ENCODE results near the gene DCLK3.

The DCLK3 gene

GRCh38 chr3:36764704-36765038, 318 bp upstream of the DCLK3 start:
- H3K4me3 ChIP-seq (ENCODE audit: low read depth, low read length): 0 out of 2 replicates have a peak overlapping the region, but pooled peaks have one; percentile 39

GRCh38 chr3:36762918-36763849, 1.2 kb downstream of the DCLK3 start:
- Histone ChIP-seq H3K36me3 (ENCODE audit: insufficient read depth, low read length) (no peaks in the 10 kb centered on the region), H3K4me1 (ENCODE audit: control insufficient read depth, insufficient read depth, low read length, unreplicated experiment) (no peaks in the 10 kb centered on the region), H3K4me3 (ENCODE audit: low read depth, low read length) (no peak overlapping the region), H2AFZ (ENCODE audit: low read length, unreplicated experiment) (no peak overlapping the region), H3K27me3 (ENCODE audit: insufficient read depth, low read length) (peaks cover 95% of the 10 kb centered on the region), H3K79me2 (ENCODE audit: control insufficient read depth, insufficient read depth, low read length, unreplicated experiment) (no peaks in the 10 kb centered on the region), H3K27ac (ENCODE audit: low read depth, low read length) (no peak overlapping the region)

More at GRCh38 chr3:36764704-36765038, 318 bp upstream of the DCLK3 start:
- Histone ChIP-seq H3K36me3 (ENCODE audit: insufficient read depth, low read length) (no peaks in the 10 kb centered on the region), H3K79me2 (ENCODE audit: control insufficient read depth, insufficient read depth, low read length, unreplicated experiment) (no peaks in the 10 kb centered on the region), H3K4me1 (ENCODE audit: control insufficient read depth, insufficient read depth, low read length, unreplicated experiment) (no peaks in the 10 kb centered on the region), H3K27me3 (ENCODE audit: insufficient read depth, low read length) (peaks cover 93% of the 10 kb centered on the region), H3K27ac (ENCODE audit: low read depth, low read length) (no peak overlapping the region), H2AFZ (ENCODE audit: low read length, unreplicated experiment) (no peak overlapping the region)

- Histone ChIP-seq H3K27me3 (ENCODE audit: insufficient read depth, low read length) (peaks cover 94% of the 10 kb centered on the region), H2AFZ (ENCODE audit: low read length, unreplicated experiment) (no peak overlapping the region), H3K79me2 (ENCODE audit: control insufficient read depth, insufficient read depth, low read length, unreplicated experiment) (no peaks in the 10 kb centered on the region), H3K27ac (ENCODE audit: low read depth, low read length) (no peak overlapping the region), H3K4me1 (ENCODE audit: control insufficient read depth, insufficient read depth, low read length, unreplicated experiment) (no peaks in the 10 kb centered on the region), H3K36me3 (ENCODE audit: insufficient read depth, low read length) (no peaks in the 10 kb centered on the region), H3K4me3 (ENCODE audit: low read depth, low read length) (no peak overlapping the region)
Observed at GRCh38 chr3:36761779-36762178, 2.6 kb downstream of the DCLK3 start.

DNA sequence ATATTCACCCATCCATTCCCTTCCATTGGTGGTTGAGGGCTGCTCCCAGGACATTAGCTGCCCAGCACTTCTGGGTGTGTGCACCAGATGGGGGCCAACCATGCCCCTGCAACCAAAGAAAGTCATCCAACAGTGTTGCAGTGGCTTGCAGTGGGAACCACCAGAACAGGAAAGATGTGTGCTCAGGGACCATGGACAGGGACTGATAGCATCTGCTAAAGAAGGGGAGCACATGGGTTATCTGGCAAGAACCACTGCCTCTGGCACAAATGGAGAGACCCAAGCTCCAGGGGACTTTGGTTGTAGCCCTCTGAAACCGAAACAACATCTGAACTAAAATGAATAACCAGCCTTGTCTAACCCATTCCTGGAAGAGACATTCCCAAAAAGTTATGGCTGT, 8.1 kb downstream of the DCLK3 start:
- H3K27ac ChIP-seq (ENCODE audit: low read depth, low read length): no peak overlapping the region
- peaks cover 94% of the 10 kb centered on the region for H3K27me3 ChIP-seq (ENCODE audit: insufficient read depth, low read length)
- no peaks in the 10 kb centered on the region for H3K36me3 ChIP-seq (ENCODE audit: insufficient read depth, low read length)
- no peaks in the 10 kb centered on the region for H3K4me1 ChIP-seq (ENCODE audit: control insufficient read depth, insufficient read depth, low read length, unreplicated experiment)
- H2AFZ ChIP-seq (ENCODE audit: low read length, unreplicated experiment): no peak overlapping the region
- H3K4me3 ChIP-seq (ENCODE audit: low read depth, low read length): no peak overlapping the region
- H3K79me2 ChIP-seq (ENCODE audit: control insufficient read depth, insufficient read depth, low read length, unreplicated experiment): no peaks in the 10 kb centered on the region

GRCh38 chr3:36751326-36751725, 13.0 kb downstream of the DCLK3 start:
- Histone ChIP-seq H3K4me1 (ENCODE audit: control insufficient read depth, insufficient read depth, low read length, unreplicated experiment) (no peaks in the 10 kb centered on the region), H3K4me3 (ENCODE audit: low read depth, low read length) (no peak overlapping the region), H3K27me3 (ENCODE audit: insufficient read depth, low read length) (peaks cover 89% of the 10 kb centered on the region)

DNA sequence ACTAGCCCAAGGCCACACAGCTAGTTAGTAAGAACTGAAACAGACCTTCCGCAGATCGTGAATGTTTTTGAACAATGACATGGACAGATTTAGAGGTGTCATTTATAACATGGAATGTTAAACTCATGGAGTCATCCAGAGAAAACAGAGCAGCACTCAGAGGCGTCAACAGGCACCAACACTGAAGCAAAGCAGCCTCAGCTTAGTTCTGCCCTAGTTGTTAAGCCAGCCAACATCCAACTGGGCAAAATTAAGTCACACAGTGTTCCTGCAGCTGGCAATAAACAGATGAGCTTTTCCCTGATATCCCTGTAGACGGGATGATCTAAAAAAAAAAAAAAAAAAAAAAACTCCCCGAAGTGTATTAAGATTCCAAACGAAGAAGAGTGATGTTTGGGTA, 13.6 kb downstream of the DCLK3 start:
- no peaks in the 10 kb centered on the region for H3K4me1 ChIP-seq (ENCODE audit: control insufficient read depth, insufficient read depth, low read length, unreplicated experiment)
- H3K79me2 ChIP-seq (ENCODE audit: control insufficient read depth, insufficient read depth, low read length, unreplicated experiment): no peaks in the 10 kb centered on the region
- H2AFZ ChIP-seq (ENCODE audit: low read length, unreplicated experiment): no peak overlapping the region
- H3K4me3 ChIP-seq (ENCODE audit: low read depth, low read length): no peak overlapping the region
- no peaks in the 10 kb centered on the region for H3K36me3 ChIP-seq (ENCODE audit: insufficient read depth, low read length)
- H3K27me3 ChIP-seq (ENCODE audit: insufficient read depth, low read length): peaks cover 89% of the 10 kb centered on the region
- no peak overlapping the region for H3K27ac ChIP-seq (ENCODE audit: low read depth, low read length)

More at GRCh38 chr3:36751326-36751725, 13.0 kb downstream of the DCLK3 start:
- H2AFZ ChIP-seq (ENCODE audit: low read length, unreplicated experiment): no peak overlapping the region
- no peaks in the 10 kb centered on the region for H3K79me2 ChIP-seq (ENCODE audit: control insufficient read depth, insufficient read depth, low read length, unreplicated experiment)
- no peaks in the 10 kb centered on the region for H3K36me3 ChIP-seq (ENCODE audit: insufficient read depth, low read length)
- H3K27ac ChIP-seq (ENCODE audit: low read depth, low read length): no peak overlapping the region

- H3K36me3 ChIP-seq (ENCODE audit: insufficient read depth, low read length): no peaks in the 10 kb centered on the region
- peaks cover 59% of the 10 kb centered on the region for H3K27me3 ChIP-seq (ENCODE audit: insufficient read depth, low read length)
- no peak overlapping the region for H3K4me3 ChIP-seq (ENCODE audit: low read depth, low read length)
- no peaks in the 10 kb centered on the region for H3K79me2 ChIP-seq (ENCODE audit: control insufficient read depth, insufficient read depth, low read length, unreplicated experiment)
- H3K4me1 ChIP-seq (ENCODE audit: control insufficient read depth, insufficient read depth, low read length, unreplicated experiment): no peaks in the 10 kb centered on the region
- no peak overlapping the region for H3K27ac ChIP-seq (ENCODE audit: low read depth, low read length)
- no peak overlapping the region for H2AFZ ChIP-seq (ENCODE audit: low read length, unreplicated experiment)
Observed at GRCh38 chr3:36744763-36745162, 19.6 kb downstream of the DCLK3 start.

DNA sequence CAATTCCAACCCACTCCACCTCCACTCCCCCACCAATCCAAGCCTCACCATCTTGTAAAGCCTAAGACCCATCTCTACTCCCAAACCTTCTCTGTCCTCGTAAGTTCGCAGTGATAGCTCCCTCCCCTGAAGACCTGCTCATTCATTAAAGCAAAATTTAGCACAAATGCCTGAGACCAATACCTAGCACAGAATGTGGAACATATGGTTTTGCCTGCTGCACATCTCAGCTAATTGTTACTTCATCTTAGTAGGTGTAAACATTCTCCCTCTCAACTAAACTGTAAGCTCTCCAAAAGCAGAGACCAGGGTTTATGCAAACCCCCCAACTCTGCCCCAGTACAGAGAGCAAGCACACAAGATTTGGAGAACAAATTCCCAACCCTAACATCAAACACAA, 20.5 kb downstream of the DCLK3 start:
- peaks cover 50% of the 10 kb centered on the region for H3K27me3 ChIP-seq (ENCODE audit: insufficient read depth, low read length)
- no peak overlapping the region for H3K27ac ChIP-seq (ENCODE audit: low read depth, low read length)
- H3K79me2 ChIP-seq (ENCODE audit: control insufficient read depth, insufficient read depth, low read length, unreplicated experiment): no peaks in the 10 kb centered on the region
- H2AFZ ChIP-seq (ENCODE audit: low read length, unreplicated experiment): no peak overlapping the region
- H3K36me3 ChIP-seq (ENCODE audit: insufficient read depth, low read length): no peaks in the 10 kb centered on the region
- H3K4me1 ChIP-seq (ENCODE audit: control insufficient read depth, insufficient read depth, low read length, unreplicated experiment): no peaks in the 10 kb centered on the region
- no peak overlapping the region for H3K4me3 ChIP-seq (ENCODE audit: low read depth, low read length)

- Histone ChIP-seq H2AFZ (ENCODE audit: low read length, unreplicated experiment) (no peak overlapping the region), H3K4me3 (ENCODE audit: low read depth, low read length) (no peak overlapping the region), H3K27me3 (ENCODE audit: insufficient read depth, low read length) (peaks cover 28% of the 10 kb centered on the region), H3K79me2 (ENCODE audit: control insufficient read depth, insufficient read depth, low read length, unreplicated experiment) (no peaks in the 10 kb centered on the region), H3K27ac (ENCODE audit: low read depth, low read length) (no peak overlapping the region), H3K36me3 (ENCODE audit: insufficient read depth, low read length) (no peaks in the 10 kb centered on the region), H3K4me1 (ENCODE audit: control insufficient read depth, insufficient read depth, low read length, unreplicated experiment) (no peaks in the 10 kb centered on the region)
Observed at GRCh38 chr3:36741285-36741684, 23.1 kb downstream of the DCLK3 start.

- peaks cover 23% of the 10 kb centered on the region for H3K27me3 ChIP-seq (ENCODE audit: insufficient read depth, low read length)
- no peaks in the 10 kb centered on the region for H3K4me1 ChIP-seq (ENCODE audit: control insufficient read depth, insufficient read depth, low read length, unreplicated experiment)
- H2AFZ ChIP-seq (ENCODE audit: low read length, unreplicated experiment): no peak overlapping the region
- H3K36me3 ChIP-seq (ENCODE audit: insufficient read depth, low read length): no peaks in the 10 kb centered on the region
- no peak overlapping the region for H3K27ac ChIP-seq (ENCODE audit: low read depth, low read length)
- no peak overlapping the region for H3K4me3 ChIP-seq (ENCODE audit: low read depth, low read length)
- H3K79me2 ChIP-seq (ENCODE audit: control insufficient read depth, insufficient read depth, low read length, unreplicated experiment): no peaks in the 10 kb centered on the region
Observed at GRCh38 chr3:36740787-36741186, 23.6 kb downstream of the DCLK3 start.

DNA sequence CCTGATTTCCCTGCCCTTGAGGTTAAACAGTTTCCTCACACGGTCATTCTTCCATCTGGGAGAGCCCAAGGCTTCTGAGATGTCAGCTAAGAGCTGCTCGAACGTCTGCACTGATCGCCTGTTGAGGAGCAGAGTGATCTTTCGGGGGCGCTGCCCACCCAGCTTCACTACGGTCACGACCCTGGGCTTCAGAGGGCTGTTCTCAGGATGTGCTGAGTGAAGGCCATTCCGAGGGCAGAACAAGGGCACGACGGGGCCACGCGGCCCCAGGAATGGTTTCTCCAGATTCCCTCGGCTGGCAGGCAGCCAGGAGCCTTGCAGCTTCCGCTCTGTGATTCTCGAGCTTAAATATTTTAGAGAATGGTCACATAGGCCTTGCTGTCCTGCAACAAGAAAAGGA, 25.7 kb downstream of the DCLK3 start:
- Histone ChIP-seq H3K36me3 (ENCODE audit: insufficient read depth, low read length) (no peaks in the 10 kb centered on the region), H3K79me2 (ENCODE audit: control insufficient read depth, insufficient read depth, low read length, unreplicated experiment) (no peaks in the 10 kb centered on the region), H3K27me3 (ENCODE audit: insufficient read depth, low read length) (peaks cover 9% of the 10 kb centered on the region), H3K4me3 (ENCODE audit: low read depth, low read length) (no peak overlapping the region), H3K27ac (ENCODE audit: low read depth, low read length) (no peak overlapping the region), H2AFZ (ENCODE audit: low read length, unreplicated experiment) (no peak overlapping the region), H3K4me1 (ENCODE audit: control insufficient read depth, insufficient read depth, low read length, unreplicated experiment) (no peaks in the 10 kb centered on the region)

Data from ACC112 (cell line).